NCI-H748 (cell line): ENCODE data around the gene IL1RAPL1.

Experiments used
- DNase-seq: peaks from one replicate; lab custom pipeline; 2025; ENCODE audit not compliant: unreplicated experiment; lab: John Stamatoyannopoulos, UW

The IL1RAPL1 gene

GRCh38 chrX:29617725-29618124 is 1030.5 kb downstream of the IL1RAPL1 start:
- peak; percentile 18 for DNase-seq

GRCh38 chrX:29627833-29628232 is 1040.6 kb downstream of the IL1RAPL1 start:
- no peak for DNase-seq

- DNase-seq: no peak
These were observed 1047.3 kb downstream of the IL1RAPL1 start for GRCh38 chrX:29634516-29634915.

GRCh38 chrX:29636331-29636730 is 1049.1 kb downstream of the IL1RAPL1 start:
- DNase-seq: no peak

- DNase-seq: no peak
These were observed 1052.9 kb downstream of the IL1RAPL1 start for GRCh38 chrX:29640106-29640505.

GRCh38 chrX:29641461-29641860 is 1054.2 kb downstream of the IL1RAPL1 start:
- DNase-seq: no peak

GRCh38 chrX:29643181-29643580 is 1055.9 kb downstream of the IL1RAPL1 start:
- no peak for DNase-seq

GRCh38 chrX:29648161-29648560 is 1060.9 kb downstream of the IL1RAPL1 start:
- DNase-seq: no peak

- DNase-seq: no peak
These were observed 1065.2 kb downstream of the IL1RAPL1 start for GRCh38 chrX:29652484-29652883.

GRCh38 chrX:29653721-29654120 is 1066.5 kb downstream of the IL1RAPL1 start:
- no peak for DNase-seq

- DNase-seq: no peak
These were observed 1072.7 kb downstream of the IL1RAPL1 start for GRCh38 chrX:29659911-29660310.

- DNase-seq: no peak
These were observed 1074.0 kb downstream of the IL1RAPL1 start for GRCh38 chrX:29661290-29661689.

GRCh38 chrX:29662101-29662500 is 1074.9 kb downstream of the IL1RAPL1 start:
- no peak for DNase-seq

- DNase-seq: no peak
These were observed 1075.7 kb downstream of the IL1RAPL1 start for GRCh38 chrX:29662759-29663503.

- DNase-seq: no peak
These were observed 1078.3 kb downstream of the IL1RAPL1 start for GRCh38 chrX:29665532-29665931.

- no peak for DNase-seq
These were observed 1079.1 kb downstream of the IL1RAPL1 start for GRCh38 chrX:29666366-29666765.

- DNase-seq: no peak
These were observed 1084.2 kb downstream of the IL1RAPL1 start for GRCh38 chrX:29671421-29671820.

GRCh38 chrX:29687687-29688086 is 1100.4 kb downstream of the IL1RAPL1 start:
- no peak for DNase-seq

- DNase-seq: no peak
These were observed 1102.8 kb downstream of the IL1RAPL1 start for GRCh38 chrX:29690061-29690460.

GRCh38 chrX:29691044-29691443 is 1103.8 kb downstream of the IL1RAPL1 start:
- no peak for DNase-seq

GRCh38 chrX:29693912-29694311 is 1106.7 kb downstream of the IL1RAPL1 start:
- no peak for DNase-seq

GRCh38 chrX:29699239-29699638 is 1112.0 kb downstream of the IL1RAPL1 start:
- no peak for DNase-seq

- no peak for DNase-seq
These were observed 1119.8 kb downstream of the IL1RAPL1 start for GRCh38 chrX:29707088-29707487.
